SK-N-DZ (cell line): ENCODE results near the gene STT3B.
A peak's percentile ranks its signal among the peaks of the same experiment; 100 is the strongest.
"Not testable (repeated sequence)": the region's sequence is repeated elsewhere in the genome, so short reads cannot be mapped to it uniquely, and the experiment has no call there.

Experiments
- DNase-seq: peaks from one replicate; pipeline ENCODE4 v3.0.0-alpha.2; 2015; ENCODE audit warnings: low spot score

STT3B gene

GRCh38 chr3:31592764-31593163 is 60.0 kb downstream of the STT3B start:
- no peak for DNase-seq

GRCh38 chr3:31596176-31596575 is 63.5 kb downstream of the STT3B start:
- DNase-seq = no peak

GRCh38 chr3:31600431-31600830 is 67.7 kb downstream of the STT3B start:
- DNase-seq = no peak

- not testable (repeated sequence) for DNase-seq
Measured at GRCh38 chr3:31605333-31605732, 72.6 kb downstream of the STT3B start.

- no peak for DNase-seq
Measured at GRCh38 chr3:31606453-31606852, 73.7 kb downstream of the STT3B start.

DNA sequence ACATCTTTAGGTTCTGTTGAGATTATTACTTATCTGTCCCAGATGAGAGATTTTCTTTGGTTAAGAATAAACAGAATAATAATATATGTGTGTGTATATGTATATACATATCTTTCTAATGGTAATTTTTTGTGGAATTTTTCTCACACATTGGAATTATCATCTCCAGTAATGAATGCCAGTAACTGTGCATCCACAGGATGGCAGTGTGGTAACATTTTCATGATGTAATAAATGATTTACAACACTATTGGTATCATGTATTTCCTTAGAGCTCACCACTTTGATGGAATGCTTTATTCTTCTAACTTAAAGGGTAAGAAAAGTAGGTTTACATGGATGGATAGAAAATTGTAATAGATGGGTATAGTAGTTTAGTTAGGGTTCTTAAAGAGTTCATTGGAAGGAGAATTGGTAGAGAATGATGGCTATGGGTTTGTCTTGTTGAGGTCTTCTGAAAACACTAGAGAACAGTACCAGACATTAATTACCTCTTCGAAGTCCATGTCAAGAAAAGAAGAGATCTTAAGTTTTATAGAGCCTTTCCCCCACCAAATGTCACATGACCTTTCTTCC is 78.1 kb downstream of the STT3B start:
- peak; percentile 11 for DNase-seq

DNA sequence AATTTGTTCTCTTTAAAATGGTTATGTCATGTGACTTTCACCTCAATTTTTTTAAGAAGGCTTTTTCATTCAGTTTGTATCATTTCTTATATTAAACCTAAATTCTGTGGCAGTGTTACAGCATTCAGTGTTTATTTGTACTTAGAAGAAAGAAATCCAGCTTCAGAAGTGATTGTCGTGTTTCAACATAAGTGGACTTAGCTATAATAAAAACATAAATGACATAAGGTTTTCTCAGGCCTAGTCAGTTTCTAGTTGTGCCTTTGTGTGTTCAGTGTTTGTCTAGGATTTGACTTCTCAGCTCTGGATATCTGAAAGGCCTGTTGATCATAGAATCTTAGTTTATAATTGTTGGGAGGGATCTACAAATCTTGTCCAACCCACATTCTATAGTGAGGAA is 80.5 kb downstream of the STT3B start:
- DNase-seq = no peak

DNA sequence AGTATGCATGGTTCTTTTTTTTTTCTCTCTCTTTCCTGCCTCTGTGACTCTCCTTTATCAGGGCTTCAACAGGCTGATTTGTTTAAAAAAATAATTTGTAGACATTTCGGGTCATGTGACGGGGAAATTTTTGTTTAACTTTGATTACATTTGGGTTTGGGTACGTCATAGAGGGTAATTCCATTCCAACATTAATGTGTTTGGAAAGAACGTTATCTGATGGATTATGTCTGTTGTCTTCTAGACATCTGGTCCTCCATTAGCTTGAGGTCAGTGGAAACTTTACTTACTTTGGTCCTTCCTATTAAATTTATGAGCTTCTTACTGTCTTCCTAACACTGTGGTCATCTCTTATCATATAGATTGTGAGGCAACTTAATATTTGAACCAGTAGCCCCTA is 80.9 kb downstream of the STT3B start:
- peak; percentile 5 for DNase-seq

DNA sequence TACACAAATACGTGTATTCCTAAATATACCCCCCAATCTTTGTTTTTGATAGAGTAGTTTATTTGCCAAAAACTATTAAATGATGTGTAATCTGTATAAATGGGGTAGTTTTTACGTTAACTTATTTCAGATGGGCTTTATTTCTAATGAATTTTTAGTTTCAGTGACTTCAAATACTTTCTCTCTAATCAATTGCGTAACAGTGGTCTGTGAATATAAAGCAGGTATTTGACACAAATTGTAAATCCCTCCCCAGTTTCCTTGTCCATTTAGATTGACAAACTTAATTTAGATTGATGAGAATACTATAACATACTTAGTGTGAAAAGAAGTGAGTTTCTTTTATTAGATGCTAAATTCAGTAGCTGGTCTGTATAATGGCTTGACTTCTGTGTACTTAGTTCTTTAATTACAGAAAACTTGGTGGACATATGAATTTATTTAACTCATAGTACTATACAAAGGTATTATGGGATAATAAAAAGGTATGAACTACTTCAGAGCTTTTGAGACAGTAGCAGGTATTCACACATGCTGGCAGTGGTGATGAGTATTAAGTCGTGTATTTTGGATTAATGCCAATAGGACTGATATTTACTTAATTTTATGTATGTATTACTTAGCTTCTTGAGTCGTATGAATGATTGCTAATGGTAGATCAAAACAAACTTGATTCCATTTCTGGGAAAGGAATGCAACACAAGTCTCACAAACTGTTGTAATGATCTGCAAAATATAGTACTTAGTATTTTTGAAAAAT is 81.6 kb downstream of the STT3B start:
- DNase-seq = no peak

GRCh38 chr3:31615071-31615875 is 82.5 kb downstream of the STT3B start:
- DNase-seq = no peak

GRCh38 chr3:31616711-31617110 is 84.0 kb downstream of the STT3B start:
- no peak for DNase-seq

DNA sequence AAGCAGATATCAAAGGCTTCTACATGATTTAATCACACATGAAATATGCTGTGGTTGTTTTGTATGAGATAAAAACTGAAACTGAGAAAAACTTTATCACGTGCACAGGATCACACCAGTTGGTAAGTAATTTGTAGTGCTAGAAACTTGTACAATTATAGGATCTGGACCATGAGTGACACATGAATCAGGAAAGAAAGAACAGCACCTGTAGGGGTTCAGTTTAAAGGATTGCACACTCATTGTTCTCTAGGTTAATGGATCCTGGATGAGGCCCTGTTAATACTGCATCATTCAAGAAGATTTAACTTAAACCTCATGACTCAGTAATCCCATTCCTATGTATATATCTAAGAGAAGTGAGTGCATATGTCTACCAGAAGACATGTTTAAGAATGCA is 87.9 kb downstream of the STT3B start:
- no peak for DNase-seq

DNA sequence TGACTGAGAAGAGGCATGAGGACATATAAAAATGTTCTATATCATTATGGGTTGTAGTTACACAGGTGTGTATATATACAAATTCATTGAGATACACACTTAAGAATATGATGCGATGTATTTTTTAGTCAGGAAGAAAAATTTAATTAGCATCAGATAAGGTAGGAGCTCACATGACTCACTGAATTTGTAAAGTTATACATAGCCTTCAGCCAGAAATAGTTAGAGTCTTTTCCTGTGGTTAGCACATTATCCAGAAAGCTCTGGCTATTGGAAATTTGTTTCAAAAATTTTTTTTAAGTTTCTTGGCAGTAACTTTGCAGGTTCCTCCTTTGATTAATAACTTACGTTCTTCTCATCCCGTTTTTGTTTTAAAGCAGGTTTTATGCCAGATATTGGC is 88.6 kb downstream of the STT3B start:
- DNase-seq = no peak

- DNase-seq = no peak
Measured at GRCh38 chr3:31622636-31623288, 90.0 kb downstream of the STT3B start.

- DNase-seq = no peak
Measured at GRCh38 chr3:31624083-31624709, 91.5 kb downstream of the STT3B start.

DNA sequence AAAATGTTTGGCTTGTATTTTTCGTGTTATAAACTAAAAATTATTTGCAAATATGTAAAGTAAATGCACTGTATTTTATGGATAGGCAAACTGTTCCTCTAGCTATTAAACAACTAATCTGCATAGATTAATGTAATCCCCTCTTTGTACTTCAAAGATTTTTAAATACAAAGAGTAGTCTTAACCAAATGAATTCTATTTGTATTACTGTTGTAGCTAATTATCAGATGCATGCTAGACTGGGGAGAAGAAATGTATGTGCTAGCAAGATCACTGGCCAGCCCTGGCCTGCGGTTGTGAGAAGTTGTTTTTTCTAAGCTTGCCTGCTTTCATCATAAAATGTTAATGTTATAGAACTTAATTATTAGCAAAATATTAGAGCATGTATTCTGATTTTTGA is 92.6 kb downstream of the STT3B start:
- no peak for DNase-seq

DNA sequence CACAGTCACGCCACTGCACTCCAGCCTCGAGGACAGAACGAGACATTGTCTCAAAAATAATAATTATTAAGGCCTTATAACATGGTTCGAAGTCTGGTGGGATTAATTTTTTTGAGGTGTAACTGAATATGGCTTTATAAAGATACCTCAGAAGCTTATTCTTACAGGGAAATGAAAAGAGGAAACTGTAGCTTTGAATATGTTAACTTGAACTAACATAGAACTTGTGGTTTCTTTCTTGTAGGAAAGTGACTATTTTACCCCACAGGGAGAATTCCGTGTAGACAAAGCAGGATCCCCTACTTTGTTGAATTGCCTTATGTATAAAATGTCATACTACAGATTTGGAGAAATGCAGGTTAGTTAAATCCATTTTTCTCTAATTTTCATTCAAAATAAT is 96.3 kb downstream of the STT3B start:
- no peak for DNase-seq

DNA sequence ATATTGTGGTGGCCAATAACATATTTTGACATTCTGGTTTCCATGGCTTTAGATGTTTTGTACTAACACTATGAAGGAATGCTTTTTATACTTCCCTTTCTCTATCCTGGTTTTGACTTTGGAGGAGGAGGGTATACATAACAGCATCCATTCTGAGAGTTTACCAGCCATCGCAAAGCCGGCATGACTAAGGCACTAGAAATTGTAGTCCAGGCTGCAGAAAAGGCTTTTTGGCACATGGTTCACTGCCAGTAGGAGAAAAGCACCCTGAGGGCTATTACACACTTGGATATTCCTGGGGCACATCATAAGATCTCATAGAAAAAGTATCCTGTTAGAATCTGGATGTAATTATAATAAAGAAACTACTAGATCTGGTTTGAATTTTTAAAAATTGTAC is 101.8 kb downstream of the STT3B start:
- no peak for DNase-seq

DNA sequence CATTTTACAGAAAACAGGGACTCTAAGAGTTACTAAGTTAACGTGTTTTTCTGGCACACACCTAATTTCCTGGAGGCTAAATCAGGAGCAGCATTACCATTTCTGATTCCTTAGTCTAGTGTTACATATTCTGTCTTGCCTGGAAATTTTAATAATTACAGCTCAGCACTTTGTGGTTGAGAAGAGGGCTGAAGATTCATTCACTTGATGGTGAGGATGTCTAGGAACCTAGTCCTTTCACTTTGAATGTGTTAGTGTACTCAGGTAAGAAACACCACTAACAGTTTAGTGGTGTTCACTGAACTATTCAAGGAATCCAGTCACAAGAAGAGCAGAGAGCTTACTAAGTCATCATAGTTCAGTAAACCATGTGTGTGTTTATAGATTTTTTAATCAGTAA is 102.8 kb downstream of the STT3B start:
- DNase-seq = no peak

GRCh38 chr3:31636049-31636448 is 103.3 kb downstream of the STT3B start:
- no peak for DNase-seq

DNA sequence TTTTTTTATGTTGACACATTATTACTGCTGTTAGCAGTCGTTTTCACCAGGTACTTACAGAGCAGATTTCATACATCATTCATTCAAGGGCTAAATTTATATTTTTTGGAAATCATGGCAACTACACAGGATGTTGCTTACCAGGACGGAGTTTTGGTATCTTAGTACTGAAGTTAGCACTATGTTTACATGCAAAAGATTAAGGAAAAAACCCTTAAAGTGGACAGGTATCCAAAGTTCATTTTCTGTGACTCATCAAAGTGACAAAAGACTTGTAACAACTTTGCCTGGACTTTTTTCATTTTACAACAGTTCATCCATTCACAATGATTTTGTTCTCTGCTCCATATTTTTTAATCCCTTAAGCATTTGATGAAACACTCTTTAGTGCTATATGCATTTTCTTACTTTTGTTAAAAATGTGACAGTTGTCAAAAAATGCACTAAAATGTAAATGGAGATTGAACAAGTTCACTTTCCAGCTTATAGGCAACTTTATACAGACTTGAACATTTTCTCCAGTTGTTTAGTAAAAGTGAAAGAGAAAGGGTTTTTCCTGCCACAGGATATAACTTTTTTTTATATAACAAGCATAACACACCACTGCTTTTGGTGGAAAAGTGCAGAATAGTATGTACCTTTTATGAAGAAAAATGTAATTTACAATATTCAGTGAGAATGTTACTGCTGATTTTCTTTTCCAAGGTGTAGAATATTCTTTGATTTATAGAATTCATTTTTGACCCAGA is 104.1 kb downstream of the STT3B start:
- DNase-seq = no peak
